ENCODE data around the gene EPHB1. TPM values are rescaled to one million over a fixed set of nuclear protein-coding genes. Genes with fewer than 3 reads are reported as not detected.

Gene EPHB1
- total and polyA plus RNA-seq, 2 donors (not counting 3 experiments of a cell fraction or from before 2014, with no cell fraction given): 1.3 to 5.2 TPM

DNA sequence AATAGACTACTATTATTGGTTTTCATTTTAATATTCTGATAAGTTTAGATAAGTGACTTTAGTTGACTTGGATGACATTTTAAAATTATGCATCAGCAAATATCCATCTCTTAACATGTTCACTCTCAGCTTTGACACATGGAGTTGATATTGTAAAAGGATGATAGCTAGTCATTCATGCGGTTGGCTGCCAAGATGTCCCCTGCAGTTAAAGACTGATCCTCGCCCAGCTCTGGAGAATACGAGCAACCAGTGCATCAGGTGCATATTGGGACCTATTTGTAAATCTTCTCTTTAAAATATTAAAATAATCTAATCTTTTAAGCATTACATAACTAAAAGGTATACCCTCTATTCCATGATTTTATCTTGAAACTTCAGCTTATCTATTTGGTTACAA lies 41.9 kb downstream of the EPHB1 start:
- FAIRE-seq: no peak
- BruUV-seq (replicated peaks): no TSS peak
- intact Hi-C loops (cut with micrococcal nuclease) (no loop called here), dilution Hi-C loops (cut with MboI; ENCODE audit: extremely low pct_ligation_motif_present, low sequenced_read_pairs) (no loop called here)
- no peaks in the 10 kb centered on the region for H3K9me1 ChIP-seq (replicated peaks; ENCODE audit: control insufficient read depth, extremely low read depth, insufficient read depth, low read length)
- no peak overlapping the region for H3K27ac ChIP-seq (ENCODE audit: insufficient read depth, low read depth, low read length)
- H3K4me1 ChIP-seq (ENCODE audit: control insufficient read depth, extremely low read depth, insufficient read depth, low read length): no peaks in the 10 kb centered on the region
- H4K20me1 ChIP-seq (replicated peaks; ENCODE audit: control insufficient read depth, extremely low read depth, insufficient read depth, low read length): no peaks in the 10 kb centered on the region
- H2AFZ ChIP-seq (ENCODE audit: low read depth, low read length): no peak overlapping the region
- H3K36me3 ChIP-seq (ENCODE audit: control insufficient read depth in 2 of 2, extremely low read depth in 1 of 2, insufficient read depth in 2 of 2, low read length in 2 of 2): no peaks in the 10 kb centered on the region
- H3K79me2 ChIP-seq (ENCODE audit: control insufficient read depth, insufficient read depth, low read length): no peaks in the 10 kb centered on the region
- TF ChIP-seq POLR2A (IDR thresholded peaks at IDR 0.05; ENCODE audit: low read depth, low read length) (no peak), EZH2 (IDR thresholded peaks at IDR 0.05; ENCODE audit: borderline replicate concordance, low read depth, low read length, severe bottlenecking) (no peak), MYC (IDR thresholded peaks at IDR 0.05; ENCODE audit: low read depth, low read length) (no peak), JUN (IDR thresholded peaks at IDR 0.05; ENCODE audit: borderline replicate concordance, insufficient read depth, insufficient read length, low read depth) (no peak)
- TF ChIP-seq, protein P1, sequence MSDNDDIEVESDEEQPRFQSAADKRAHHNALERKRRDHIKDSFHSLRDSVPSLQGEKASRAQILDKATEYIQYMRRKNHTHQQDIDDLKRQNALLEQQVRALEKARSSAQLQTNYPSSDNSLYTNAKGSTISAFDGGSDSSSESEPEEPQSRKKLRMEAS (IDR thresholded peaks at IDR 0.05; ENCODE audit: insufficient read depth, insufficient read length): no peak
- no peak for DNase-seq (ENCODE audit: low read depth, low spot score)
- H3K27me3 ChIP-seq (ENCODE audit: control insufficient read depth in 2 of 2, insufficient read depth in 2 of 2, low read length in 2 of 2): no peaks in the 10 kb centered on the region
- no peak overlapping the region for H3K4me3 ChIP-seq (replicated peaks in 1 of 3; ENCODE audit: insufficient read depth in 1 of 3, low read depth in 1 of 3, low read length in 3 of 3)
- no peaks in the 10 kb centered on the region for H3K9me3 ChIP-seq (replicated peaks; ENCODE audit: control insufficient read depth, insufficient read depth, low read length)
- no peak overlapping the region for H3K4me2 ChIP-seq (ENCODE audit: insufficient read depth, low read length)
- H3K9ac ChIP-seq (replicated peaks; ENCODE audit: extremely low read depth, insufficient read depth, low read length): no peak overlapping the region
- ChIA-PET POLR2A (no interaction called here), CTCF (interaction anchor here (1.3 kb wide), 1 partner anchor 42 kb away, joined by 4 read pairs; the partner anchor contains the start of gene EPHB1)

DNA sequence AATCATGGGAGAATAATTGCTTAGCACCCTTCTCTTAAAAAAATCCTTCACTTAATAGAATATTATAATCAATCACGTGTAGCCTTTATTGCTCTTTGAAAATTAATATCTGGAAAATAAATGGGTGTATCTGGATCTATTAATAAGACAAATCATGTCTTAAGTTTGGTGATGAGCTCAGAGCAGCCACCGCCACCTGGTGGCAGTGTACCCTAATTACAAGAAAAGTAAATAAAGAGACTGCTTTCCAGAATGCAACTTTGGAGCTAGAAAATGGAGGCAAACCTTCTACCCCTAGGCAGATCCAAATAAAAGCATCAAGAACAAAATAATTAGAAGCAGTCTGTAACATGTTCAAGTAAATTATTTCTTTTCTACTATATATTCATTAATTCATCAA lies 43.5 kb downstream of the EPHB1 start:
- Histone ChIP-seq H3K36me3 (ENCODE audit: control insufficient read depth in 2 of 2, extremely low read depth in 1 of 2, insufficient read depth in 2 of 2, low read length in 2 of 2) (no peaks in the 10 kb centered on the region), H3K4me1 (ENCODE audit: control insufficient read depth, extremely low read depth, insufficient read depth, low read length) (no peaks in the 10 kb centered on the region), H3K9me3 (replicated peaks; ENCODE audit: control insufficient read depth, insufficient read depth, low read length) (no peaks in the 10 kb centered on the region), H3K27me3 (ENCODE audit: control insufficient read depth in 2 of 2, insufficient read depth in 2 of 2, low read length in 2 of 2) (no peaks in the 10 kb centered on the region), H3K27ac (ENCODE audit: insufficient read depth, low read depth, low read length) (no peak overlapping the region), H3K9ac (replicated peaks; ENCODE audit: extremely low read depth, insufficient read depth, low read length) (no peak overlapping the region), H3K79me2 (ENCODE audit: control insufficient read depth, insufficient read depth, low read length) (no peaks in the 10 kb centered on the region), H2AFZ (ENCODE audit: low read depth, low read length) (no peak overlapping the region), H3K4me2 (ENCODE audit: insufficient read depth, low read length) (no peak overlapping the region), H3K4me3 (replicated peaks in 1 of 3; ENCODE audit: insufficient read depth in 1 of 3, low read depth in 1 of 3, low read length in 3 of 3) (no peak overlapping the region), H3K9me1 (replicated peaks; ENCODE audit: control insufficient read depth, extremely low read depth, insufficient read depth, low read length) (no peaks in the 10 kb centered on the region), H4K20me1 (replicated peaks; ENCODE audit: control insufficient read depth, extremely low read depth, insufficient read depth, low read length) (no peaks in the 10 kb centered on the region)
- no TSS peak for BruUV-seq (replicated peaks)
- dilution Hi-C loops (cut with MboI; ENCODE audit: extremely low pct_ligation_motif_present, low sequenced_read_pairs): no loop called here
- intact Hi-C loops (cut with micrococcal nuclease): no loop called here
- POLR2A ChIA-PET: no interaction called here
- FAIRE-seq (no peak), DNase-seq (ENCODE audit: low read depth, low spot score) (no peak)
- CTCF ChIA-PET: interaction anchor here (0.8 to 1.9 kb wide), 2 partner anchors 42 to 44 kb away, joined by 3 to 12 read pairs; partner anchors contain the start of gene EPHB1
- no peak for TF ChIP-seq FOS (IDR thresholded peaks at IDR 0.05; ENCODE audit: borderline replicate concordance, insufficient read depth, low read length)
- TF ChIP-seq POLR2AphosphoS5 (IDR thresholded peaks at IDR 0.05; ENCODE audit: insufficient read depth, low read depth, low read length): no peak
- TF ChIP-seq, protein P2, sequence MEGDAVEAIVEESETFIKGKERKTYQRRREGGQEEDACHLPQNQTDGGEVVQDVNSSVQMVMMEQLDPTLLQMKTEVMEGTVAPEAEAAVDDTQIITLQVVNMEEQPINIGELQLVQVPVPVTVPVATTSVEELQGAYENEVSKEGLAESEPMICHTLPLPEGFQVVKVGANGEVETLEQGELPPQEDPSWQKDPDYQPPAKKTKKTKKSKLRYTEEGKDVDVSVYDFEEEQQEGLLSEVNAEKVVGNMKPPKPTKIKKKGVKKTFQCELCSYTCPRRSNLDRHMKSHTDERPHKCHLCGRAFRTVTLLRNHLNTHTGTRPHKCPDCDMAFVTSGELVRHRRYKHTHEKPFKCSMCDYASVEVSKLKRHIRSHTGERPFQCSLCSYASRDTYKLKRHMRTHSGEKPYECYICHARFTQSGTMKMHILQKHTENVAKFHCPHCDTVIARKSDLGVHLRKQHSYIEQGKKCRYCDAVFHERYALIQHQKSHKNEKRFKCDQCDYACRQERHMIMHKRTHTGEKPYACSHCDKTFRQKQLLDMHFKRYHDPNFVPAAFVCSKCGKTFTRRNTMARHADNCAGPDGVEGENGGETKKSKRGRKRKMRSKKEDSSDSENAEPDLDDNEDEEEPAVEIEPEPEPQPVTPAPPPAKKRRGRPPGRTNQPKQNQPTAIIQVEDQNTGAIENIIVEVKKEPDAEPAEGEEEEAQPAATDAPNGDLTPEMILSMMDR (IDR thresholded peaks at IDR 0.05; ENCODE audit: extremely low read depth in 1 of 2, insufficient read depth in 1 of 2, low read depth in 1 of 2, low read length in 2 of 2): no peak
- no peak for TF ChIP-seq MYC (IDR thresholded peaks at IDR 0.05; ENCODE audit: low read depth, low read length)
- no peak for TF ChIP-seq GATA2 (IDR thresholded peaks at IDR 0.05; ENCODE audit: insufficient read depth, insufficient read length, low read depth, low read length)
- no peak for TF ChIP-seq JUN (IDR thresholded peaks at IDR 0.05; ENCODE audit: borderline replicate concordance, insufficient read depth, insufficient read length, low read depth)
- TF ChIP-seq, protein P1 (IDR thresholded peaks at IDR 0.05; ENCODE audit: insufficient read depth, insufficient read length): no peak
- no peak for TF ChIP-seq EZH2 (IDR thresholded peaks at IDR 0.05; ENCODE audit: borderline replicate concordance, low read depth, low read length, severe bottlenecking)
- TF ChIP-seq POLR2A (IDR thresholded peaks at IDR 0.05; ENCODE audit: low read depth, low read length): no peak
